ENCODE results near the gene IMMP2L.

The IMMP2L gene

GRCh38 chr7:111082351-111082750, 479.9 kb downstream of the IMMP2L start:
- H3K9ac ChIP-seq (ENCODE audit: low read length), result peak overlapping the region; percentile 45
- no peaks in the 10 kb centered on the region for H3K79me2 ChIP-seq (ENCODE audit: insufficient read depth, low read length)

GRCh38 chr7:111081546-111082267, 480.6 kb downstream of the IMMP2L start:
- peak overlapping the region; percentile 50 for H2AFZ ChIP-seq (ENCODE audit: low read depth, low read length, severe bottlenecking)
- TF ChIP-seq EZH2phosphoT487 (conservative IDR thresholded peaks at IDR 0.05; ENCODE audit: low read length) (no peak), CTCF (IDR thresholded peaks at IDR 0.05; ENCODE audit: insufficient read depth, low read length, poor library complexity, severe bottlenecking) (no peak)
- H3F3A ChIP-seq (ENCODE audit: insufficient read depth), result peaks cover 48% of the 10 kb centered on the region
- peak overlapping the region; percentile 89 for H3K4me2 ChIP-seq (ENCODE audit: low read depth, low read length, poor library complexity, severe bottlenecking)
- H3K9ac ChIP-seq (ENCODE audit: low read length), result peak overlapping the region; percentile 45
- peak overlapping the region; percentile 19 for H3K4me3 ChIP-seq (ENCODE audit: insufficient read depth, low read length, poor library complexity, severe bottlenecking)
- no peaks in the 10 kb centered on the region for H3K9me2 ChIP-seq (replicated peaks; ENCODE audit: insufficient read depth, low read length)
- H3K79me2 ChIP-seq (ENCODE audit: insufficient read depth, low read length), result no peaks in the 10 kb centered on the region
- peak overlapping the region; percentile 99 for H3K27ac ChIP-seq (ENCODE audit: low read depth, low read length)
- H3K36me3 ChIP-seq (ENCODE audit: low read length), result no peaks in the 10 kb centered on the region
- no peaks in the 10 kb centered on the region for H3K9me3 ChIP-seq (ENCODE audit: insufficient read depth, low read length)
- H4K20me1 ChIP-seq (ENCODE audit: low read depth, low read length), result no peaks in the 10 kb centered on the region
- H3K27me3 ChIP-seq (ENCODE audit: low read length), result no peaks in the 10 kb centered on the region

More at GRCh38 chr7:111082351-111082750, 479.9 kb downstream of the IMMP2L start:
- H3K27ac ChIP-seq (ENCODE audit: low read depth, low read length), result peak overlapping the region; percentile 99
- H4K20me1 ChIP-seq (ENCODE audit: low read depth, low read length), result no peaks in the 10 kb centered on the region
- H3K9me2 ChIP-seq (replicated peaks; ENCODE audit: insufficient read depth, low read length), result no peaks in the 10 kb centered on the region
- TF ChIP-seq EZH2phosphoT487 (conservative IDR thresholded peaks at IDR 0.05; ENCODE audit: low read length), result no peak
- TF ChIP-seq CTCF (IDR thresholded peaks at IDR 0.05; ENCODE audit: insufficient read depth, low read length, poor library complexity, severe bottlenecking), result no peak
- H2AFZ ChIP-seq (ENCODE audit: low read depth, low read length, severe bottlenecking), result peak overlapping the region; percentile 2
- H3K4me2 ChIP-seq (ENCODE audit: low read depth, low read length, poor library complexity, severe bottlenecking), result peak overlapping the region; percentile 89
- H3K9me3 ChIP-seq (ENCODE audit: insufficient read depth, low read length), result no peaks in the 10 kb centered on the region
- peaks cover 52% of the 10 kb centered on the region for H3F3A ChIP-seq (ENCODE audit: insufficient read depth)
- no peaks in the 10 kb centered on the region for H3K36me3 ChIP-seq (ENCODE audit: low read length)
- H3K4me3 ChIP-seq (ENCODE audit: insufficient read depth, low read length, poor library complexity, severe bottlenecking), result peak overlapping the region; percentile 19
- no peaks in the 10 kb centered on the region for H3K27me3 ChIP-seq (ENCODE audit: low read length)

- Histone ChIP-seq H3K9me2 (replicated peaks; ENCODE audit: insufficient read depth, low read length) (no peaks in the 10 kb centered on the region), H3K4me2 (ENCODE audit: low read depth, low read length, poor library complexity, severe bottlenecking) (peak overlapping the region; percentile 89), H3K27me3 (ENCODE audit: low read length) (no peaks in the 10 kb centered on the region)
These were observed 481.7 kb downstream of the IMMP2L start for GRCh38 chr7:111080495-111081105.

More at GRCh38 chr7:111080495-111081105, 481.7 kb downstream of the IMMP2L start:
- no peak overlapping the region for H3K9ac ChIP-seq (ENCODE audit: low read length)
- no peaks in the 10 kb centered on the region for H3K79me2 ChIP-seq (ENCODE audit: insufficient read depth, low read length)
- H3K27ac ChIP-seq (ENCODE audit: low read depth, low read length), result peak overlapping the region; percentile 99
- peak overlapping the region; percentile 50 for H2AFZ ChIP-seq (ENCODE audit: low read depth, low read length, severe bottlenecking)
- no peak overlapping the region for H3K4me3 ChIP-seq (ENCODE audit: insufficient read depth, low read length, poor library complexity, severe bottlenecking)
- no peaks in the 10 kb centered on the region for H4K20me1 ChIP-seq (ENCODE audit: low read depth, low read length)
- TF ChIP-seq EZH2phosphoT487 (conservative IDR thresholded peaks at IDR 0.05; ENCODE audit: low read length), result no peak
- no peak for TF ChIP-seq CTCF (IDR thresholded peaks at IDR 0.05; ENCODE audit: insufficient read depth, low read length, poor library complexity, severe bottlenecking)
- H3K36me3 ChIP-seq (ENCODE audit: low read length), result no peaks in the 10 kb centered on the region
- peaks cover 38% of the 10 kb centered on the region for H3F3A ChIP-seq (ENCODE audit: insufficient read depth)
- H3K9me3 ChIP-seq (ENCODE audit: insufficient read depth, low read length), result no peaks in the 10 kb centered on the region

Data from SU-DHL-6 (cell line).